GM12878 (cell line): ENCODE results near the gene ATP10A. TPM values are rescaled to one million over a fixed set of nuclear protein-coding genes. Genes with fewer than 3 reads are reported as not detected.

Experiments
- ATAC-seq: fragments of 200-7000 bp; cut with Tn5 transposase; 3 replicates; pipeline ENCODE4 v1.9.1; 2020; ENCODE audit warnings: mild to moderate bottlenecking, moderate library complexity
- BruUV-seq: library from RNA; stranded (reverse); fragments of 400-500 nt; replicated peaks from 2 replicates; lab custom pipeline; 2021; lab: Mats Ljungman, UMichigan
- CTCF ChIA-PET: fragments of 300-600 bp; sonication (Branson Sonifier 250); formaldehyde crosslinking; extraction: SDS; loops from one replicate; lab custom pipeline; 2021; ENCODE audit warnings: inconsistent platforms; lab: Yijun Ruan, JAX
- POLR2A ChIA-PET: fragments of 350-600 bp; formaldehyde crosslinking; extraction: SDS; loops from one replicate; lab custom pipeline; 2021; ENCODE audit warnings: inconsistent platforms; lab: Charles Lee
- RAD21 ChIA-PET: fragments of 300-600 bp; sonication (Branson Sonifier 250); formaldehyde crosslinking; loops from one replicate; lab custom pipeline; 2023; ENCODE audit warnings: antibody characterized with exemption; ENCODE audit not compliant: unreplicated experiment; lab: Charles Lee
- SMC1A ChIA-PET: fragments of 300-600 bp; sonication (Branson Sonifier 250); formaldehyde crosslinking; loops from one replicate; lab custom pipeline; 2023; ENCODE audit not compliant: unreplicated experiment, uncharacterized antibody; lab: Charles Lee
- DNase-seq: peaks from one replicate; pipeline ENCODE4 v3.0.0-alpha.2; 2011; ENCODE audit warnings: low read depth, low spot score
- FAIRE-seq: peaks from 3 replicates; lab custom pipeline; 2011; peaks lifted over from hg19 to GRCh38; lab: Jason Lieb, UNC
- H2AFZ ChIP-seq: 2 replicates; pipeline ENCODE4 v1.6.0; 2011; ENCODE audit warnings: low read depth, low read length, control low read depth; ENCODE audit not compliant: control insufficient read depth
- H3K27ac ChIP-seq: 2 replicates; pipeline ENCODE4 v1.5.1; 2011; ENCODE audit warnings: control low read depth; ENCODE audit not compliant: control insufficient read depth, insufficient read depth
- H3K27me3 ChIP-seq, 2 experiments: replicated peaks in 1 of 2; 2 replicates each; pipeline versions ENCODE4 v1.6.0 to v1.6.1; 2011; ENCODE audit warnings: low read length in 1 of 2; ENCODE audit not compliant: control insufficient read depth in 2 of 2, insufficient read depth in 2 of 2
- H3K36me3 ChIP-seq, 2 experiments: 2 replicates each; pipeline ENCODE4 v1.5.1; 2011; ENCODE audit warnings: low read length in 1 of 2; ENCODE audit not compliant: control insufficient read depth in 2 of 2, insufficient read depth in 2 of 2
- H3K4me1 ChIP-seq: 2 replicates; pipeline ENCODE4 v1.6.1; 2011; ENCODE audit warnings: mild to moderate bottlenecking, low read length, moderate library complexity, mixed read lengths; ENCODE audit not compliant: control insufficient read depth, insufficient read depth
- H3K4me2 ChIP-seq: 2 replicates; pipeline ENCODE4 v1.6.0; 2011; ENCODE audit warnings: control low read depth; ENCODE audit not compliant: control insufficient read depth, insufficient read depth
- H3K4me3 ChIP-seq: fragments of 200-600 bp; sonication (generic); 2 replicates; pipeline ENCODE4 v1.5.1; 2016
- H3K79me2 ChIP-seq: 2 replicates; pipeline ENCODE4 v1.6.0; 2011; ENCODE audit warnings: low read length; ENCODE audit not compliant: control insufficient read depth, insufficient read depth
- H3K9ac ChIP-seq: 2 replicates; pipeline ENCODE4 v1.8.0; 2011; ENCODE audit warnings: low read length, control low read depth, mixed read lengths; ENCODE audit not compliant: control insufficient read depth, insufficient read depth
- H3K9me3 ChIP-seq: replicated peaks from 3 replicates; pipeline ENCODE4 v1.5.1; 2011; ENCODE audit warnings: mild to moderate bottlenecking, low read length; ENCODE audit not compliant: control insufficient read depth, insufficient read depth
- H4K20me1 ChIP-seq: 2 replicates; pipeline ENCODE4 v1.6.0; 2011; ENCODE audit not compliant: control insufficient read depth, insufficient read depth
- E4F1 ChIP-seq: fragments of 450-650 bp; IDR thresholded peaks from 2 replicates; pipeline ENCODE4 v1.6.1; 2018; ENCODE audit warnings: borderline replicate concordance, mild to moderate bottlenecking; ENCODE audit not compliant: partially characterized antibody
- MAX ChIP-seq: IDR thresholded peaks from 2 replicates; pipeline ENCODE4 v1.6.1; 2012; ENCODE audit warnings: low read depth, low read length, improper control_type of control experiment
- ZBED1 ChIP-seq: IDR thresholded peaks from 2 replicates; pipeline ENCODE4 v1.6.1; 2016; ENCODE audit warnings: borderline replicate concordance
- ZNF207 ChIP-seq: fragments of 450-650 bp; IDR thresholded peaks from 2 replicates; pipeline ENCODE4 v1.6.1; 2014; ENCODE audit warnings: antibody characterized with exemption, mild to moderate bottlenecking, borderline replicate concordance
- WGBS: methylation state at CpG from one replicate; pipeline ENCODE4 v1.1.6; 2016; ENCODE audit warnings: low lambda C conversion rate; ENCODE audit not compliant: insufficient replicate concordance, insufficient coverage; ENCODE audit errors: missing lambda C conversion rate; 5-methylcytosine and 5-hydroxymethylcytosine counted together
- in situ Hi-C: fragments of 300-500 bp; cut with MboI; formaldehyde crosslinking; loops from 9 replicates; pipeline ENCODE4 v1.14.3; 2018; ENCODE audit warnings: mixed read lengths
- intact Hi-C: fragments of 100-400 bp; cut with micrococcal nuclease; formaldehyde crosslinking; loops from one replicate; pipeline ENCODE4 v1.14.2; 2022; ENCODE audit not compliant: unreplicated experiment
- polyA plus RNA-seq, 11 experiments: library from polyadenylated mRNA; depleted of rRNA in 4 of 11; unstranded in 6 of 11; stranded (reverse) in 5 of 11; fragments of >200 nt; fragmentation: Nextera tagmentation in 4 of 11; fragmentation: Illumina TruSeq in 1 of 11; extraction: Ambion mirVana in 4 of 11; extraction: Trizol in 1 of 11; gene quantifications; 1 replicate in 1 of 11; 2 replicates in 10 of 11; pipeline versions ENCODE4 v1.2.1 to v1.2.3, GENCODE V29; 2011 to 2016; ENCODE audit warnings: inconsistent platforms in 2 of 11, missing spikeins in 2 of 11, low read depth in 1 of 11
- total RNA-seq, 4 experiments: library from RNA; depleted of rRNA in 3 of 4; stranded (reverse); fragments of >200 nt in 3 of 4; fragmentation: Illumina TruSeq in 1 of 4; extraction: Trizol in 1 of 4; gene quantifications; 2 replicates each; pipeline versions ENCODE4 v1.2.1 to v1.2.3, GENCODE V29; 2013 to 2021

Gene ATP10A
- total and polyA plus RNA-seq, 10 of the 15 experiments (the other 5 are each of a cell fraction or from before 2014, with no cell fraction given), result 0.04 to 1.5 (median 0.31) TPM; not detected in 2

- intact Hi-C loops, result no loop called here
- no peak for TF ChIP-seq MAX
- TF ChIP-seq ZNF207, result no peak
- no peaks in the 10 kb centered on the region for H3K79me2 ChIP-seq
Measured at GRCh38 chr15:25700916-25701315, 162.2 kb downstream of the ATP10A start.

GRCh38 chr15:25697586-25697985 is 165.5 kb downstream of the ATP10A start:
- Histone ChIP-seq H4K20me1 (no peaks in the 10 kb centered on the region), H3K9me3 (no peaks in the 10 kb centered on the region; the same call in 2 of the 3 replicates), H3K9ac (no peak overlapping the region), H3K36me3 (no peaks in the 10 kb centered on the region), H3K4me3 (no peak overlapping the region), H3K4me2 (no peak overlapping the region), H3K27me3 (no peaks in the 10 kb centered on the region), H3K79me2 (no peaks in the 10 kb centered on the region), H3K4me1 (no peaks in the 10 kb centered on the region), H2AFZ (no peak overlapping the region), H3K27ac (no peak overlapping the region)
- no peak for TF ChIP-seq ZBED1
- no peak for TF ChIP-seq E4F1
- ChIA-PET SMC1A (no interaction called here), CTCF (interaction anchor here (2.1 kb wide), 1 partner anchor 13 kb away, joined by 6 read pairs; no protein-coding TSS in a partner anchor), POLR2A (no interaction called here), RAD21 (no interaction called here)
- DNase-seq, result no peak
- WGBS, result 9% methylated on average over 1 of the region's 1 CpG
- no TSS peak for BruUV-seq
- in situ Hi-C loops (loop anchor here (10.0 kb wide), 3 partner anchors 167 to 363 kb away; partner anchors contain the start of gene ATP10A), intact Hi-C loops (no loop called here)
- no peak for ATAC-seq
- no peak for FAIRE-seq

More at GRCh38 chr15:25700916-25701315, 162.2 kb downstream of the ATP10A start:
- no peak overlapping the region for H3K4me2 ChIP-seq
- no peaks in the 10 kb centered on the region; the same call in 2 of the 3 replicates for H3K9me3 ChIP-seq
- H2AFZ ChIP-seq, result no peak overlapping the region
- ChIA-PET RAD21 (no interaction called here), SMC1A (no interaction called here), POLR2A (no interaction called here), CTCF (no interaction called here)
- WGBS, result 38% methylated on average over 7 of the region's 7 CpGs
- H3K36me3 ChIP-seq, result no peaks in the 10 kb centered on the region
- no peak overlapping the region for H3K27ac ChIP-seq
- BruUV-seq, result no TSS peak
- no peaks in the 10 kb centered on the region for H3K4me1 ChIP-seq
- no peaks in the 10 kb centered on the region for H3K27me3 ChIP-seq
- FAIRE-seq (no peak), ATAC-seq (no peak), DNase-seq (no peak)
- no peak overlapping the region for H3K4me3 ChIP-seq
- H3K9ac ChIP-seq, result no peak overlapping the region
- H4K20me1 ChIP-seq, result no peaks in the 10 kb centered on the region
- in situ Hi-C loops, result no loop called here
